HG03439 (cell line): ENCODE results near the gene SDR42E1.

Source experiments
- ATAC-seq: cut with Tn5 transposase; IDR thresholded peaks from one replicate; pipeline ENCODE4 v1.9.1; 2021; ENCODE audit warnings: mild to moderate bottlenecking, moderate library complexity; ENCODE audit not compliant: unreplicated experiment

The SDR42E1 gene

DNA sequence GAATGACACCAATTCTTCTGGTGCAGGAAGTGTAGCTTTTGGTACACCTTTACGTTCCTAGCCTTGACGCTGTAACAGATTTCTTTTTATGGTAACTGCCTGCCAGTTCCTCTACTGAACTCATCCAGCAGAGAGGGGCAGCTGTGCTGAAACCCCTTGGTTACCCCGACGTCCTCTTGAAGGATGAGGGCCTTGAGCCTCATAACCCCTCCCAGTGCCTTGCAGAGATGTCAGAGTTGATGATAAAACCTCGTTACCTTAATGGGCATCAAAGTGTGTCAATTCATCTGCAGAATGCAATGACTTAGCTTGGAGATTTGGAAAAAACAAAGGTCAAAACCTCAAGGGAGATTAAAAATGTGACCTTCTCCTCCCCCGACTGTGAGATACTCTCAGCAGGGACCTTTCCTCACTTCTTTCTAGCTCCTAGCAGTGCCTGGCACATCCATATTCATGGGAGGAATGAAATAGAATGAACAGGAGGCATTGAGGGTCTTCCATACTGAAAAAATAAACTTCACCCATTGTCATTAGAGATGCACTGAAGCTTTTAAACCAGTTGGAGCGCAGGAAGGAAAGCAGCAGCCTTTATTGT, 69.2 kb downstream of the SDR42E1 start:
- ATAC-seq, result no peak

DNA sequence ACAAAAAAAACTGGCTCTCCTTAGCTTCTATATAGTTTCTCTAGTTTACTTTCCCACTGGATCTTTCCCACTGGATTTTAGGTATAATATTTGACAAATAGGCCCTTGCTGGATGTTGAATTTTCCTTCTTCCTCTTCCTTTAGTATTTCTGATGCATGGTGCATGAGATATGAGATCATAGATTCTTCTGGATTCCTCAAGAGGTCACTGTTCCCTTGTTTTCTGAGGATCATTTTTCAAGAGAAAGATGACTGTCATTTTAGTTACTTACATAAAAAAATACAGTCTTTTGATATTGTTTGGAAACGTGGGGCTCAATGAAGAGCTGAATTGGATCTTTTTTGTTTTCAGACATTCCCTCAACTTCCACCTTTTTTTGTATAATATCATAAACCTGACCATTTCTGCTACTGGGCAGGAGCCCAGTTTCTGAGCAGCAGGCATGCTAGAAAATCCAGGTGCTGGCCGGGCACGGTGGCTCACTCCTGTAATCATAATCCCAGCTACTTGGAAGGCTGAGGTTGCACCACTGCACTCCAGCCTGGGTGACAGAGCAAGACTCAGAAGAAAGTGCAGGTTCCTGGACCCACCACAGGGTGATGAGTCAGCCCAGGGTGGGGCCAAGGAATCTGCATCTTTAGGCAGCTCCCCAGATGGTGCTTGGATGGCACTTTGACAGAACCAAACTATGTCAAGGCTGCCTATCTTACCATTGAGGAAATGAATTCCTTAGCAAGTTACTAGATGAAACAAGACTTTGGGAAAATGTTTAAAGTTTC, 70.3 kb downstream of the SDR42E1 start:
- no peak for ATAC-seq

DNA sequence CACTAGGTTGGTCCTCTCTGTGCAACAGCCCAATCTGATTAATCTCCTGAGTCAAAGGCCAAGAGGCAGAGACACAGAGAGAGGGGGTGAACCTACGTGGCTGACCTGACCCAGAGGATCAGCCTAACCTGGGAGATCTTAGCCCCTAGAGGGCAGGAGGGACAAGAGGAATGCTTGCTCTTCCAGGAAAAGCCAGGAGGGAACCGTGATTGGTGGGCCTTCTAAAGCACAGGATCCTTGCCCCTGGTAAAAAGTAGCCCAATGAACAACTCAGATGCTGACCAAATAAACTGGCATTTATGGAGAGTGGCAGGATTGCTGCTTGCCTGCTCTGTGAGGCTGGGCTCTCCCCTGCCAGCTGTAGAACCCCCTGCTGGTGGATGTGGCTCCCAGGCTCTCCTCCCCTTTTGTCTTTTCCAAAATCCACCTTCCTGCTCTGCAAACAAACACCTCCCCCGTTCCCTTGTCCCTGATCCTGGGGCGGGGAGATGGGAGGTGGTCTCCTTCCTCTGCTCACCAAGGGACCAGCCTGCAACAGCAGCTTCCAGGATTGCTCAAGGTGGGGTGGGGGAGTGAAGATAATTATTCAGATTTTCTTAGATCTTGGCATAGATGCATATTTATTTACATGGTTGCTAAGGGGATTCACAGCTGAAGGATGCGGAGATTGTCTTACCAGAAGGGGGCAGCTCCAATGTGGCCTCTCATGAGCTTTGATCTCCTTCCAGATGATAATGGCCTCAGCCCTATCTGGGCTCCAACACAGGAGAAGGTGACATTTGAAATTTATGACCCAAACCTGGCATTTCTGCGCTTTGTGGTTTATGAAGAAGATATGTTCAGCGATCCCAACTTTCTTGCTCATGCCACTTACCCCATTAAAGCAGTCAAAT, 71.9 kb downstream of the SDR42E1 start:
- no peak for ATAC-seq
